ENCODE measurements around the gene RBPJL.

DNA sequence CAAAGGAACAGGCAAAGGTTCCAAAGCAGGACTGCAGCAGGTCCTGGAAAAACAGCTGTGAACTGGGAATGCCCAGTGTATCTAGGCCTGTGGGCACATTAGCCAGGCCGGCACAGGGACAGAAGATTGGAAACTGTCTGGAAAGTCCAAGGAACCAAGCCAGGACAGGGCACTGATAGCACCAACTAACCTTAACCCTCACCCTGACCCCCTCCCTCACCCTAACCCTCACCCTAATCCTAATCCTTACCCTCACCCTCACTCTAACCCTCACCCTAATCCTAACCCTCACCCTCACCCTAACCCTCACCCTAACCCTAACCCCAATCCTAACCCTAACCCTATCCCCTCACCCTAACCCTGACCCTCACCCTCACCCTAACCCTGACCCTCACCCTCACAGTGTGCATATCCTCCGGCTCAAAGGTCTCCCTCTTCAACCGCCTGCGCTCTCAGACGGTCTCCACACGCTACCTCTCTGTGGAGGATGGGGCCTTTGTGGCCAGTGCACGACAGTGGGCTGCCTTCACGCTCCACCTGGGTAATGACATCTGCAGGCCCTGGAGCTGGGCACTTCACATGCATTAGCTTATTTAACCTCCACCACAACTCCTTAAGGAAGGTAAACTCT, 6.5 kb downstream of the RBPJL start:
- TF ChIP-seq, protein P1, sequence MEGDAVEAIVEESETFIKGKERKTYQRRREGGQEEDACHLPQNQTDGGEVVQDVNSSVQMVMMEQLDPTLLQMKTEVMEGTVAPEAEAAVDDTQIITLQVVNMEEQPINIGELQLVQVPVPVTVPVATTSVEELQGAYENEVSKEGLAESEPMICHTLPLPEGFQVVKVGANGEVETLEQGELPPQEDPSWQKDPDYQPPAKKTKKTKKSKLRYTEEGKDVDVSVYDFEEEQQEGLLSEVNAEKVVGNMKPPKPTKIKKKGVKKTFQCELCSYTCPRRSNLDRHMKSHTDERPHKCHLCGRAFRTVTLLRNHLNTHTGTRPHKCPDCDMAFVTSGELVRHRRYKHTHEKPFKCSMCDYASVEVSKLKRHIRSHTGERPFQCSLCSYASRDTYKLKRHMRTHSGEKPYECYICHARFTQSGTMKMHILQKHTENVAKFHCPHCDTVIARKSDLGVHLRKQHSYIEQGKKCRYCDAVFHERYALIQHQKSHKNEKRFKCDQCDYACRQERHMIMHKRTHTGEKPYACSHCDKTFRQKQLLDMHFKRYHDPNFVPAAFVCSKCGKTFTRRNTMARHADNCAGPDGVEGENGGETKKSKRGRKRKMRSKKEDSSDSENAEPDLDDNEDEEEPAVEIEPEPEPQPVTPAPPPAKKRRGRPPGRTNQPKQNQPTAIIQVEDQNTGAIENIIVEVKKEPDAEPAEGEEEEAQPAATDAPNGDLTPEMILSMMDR (IDR thresholded peaks at IDR 0.05) = no peak
- TF ChIP-seq POLR2A (IDR thresholded peaks at IDR 0.05) = no peak

Measured in thyroid gland (tissue), 4 donors.